HFFc6 (cell line): ENCODE results near the gene OR5J2. TPM values are rescaled to one million over a fixed set of nuclear protein-coding genes. Genes with fewer than 3 reads are reported as not detected.
"Not testable (repeated sequence)": the region's sequence is repeated elsewhere in the genome, so short reads cannot be mapped to it uniquely, and the experiment has no call there.

Experiments
- DNase-seq: peaks from one replicate; pipeline ENCODE4 v3.0.0-alpha.2; 2018
- H3K27ac Mint-ChIP-seq: 2 replicates; pipeline ENCODE4 v1.8.0; 2020; ENCODE audit warnings: mild to moderate bottlenecking, mixed read lengths
- H3K27me3 Mint-ChIP-seq: 2 replicates; pipeline ENCODE4 v1.8.0; 2021; ENCODE audit warnings: mild to moderate bottlenecking, moderate library complexity, mixed read lengths; ENCODE audit not compliant: insufficient read depth
- H3K36me3 Mint-ChIP-seq: 2 replicates; pipeline ENCODE4 v1.8.0; 2021; ENCODE audit warnings: low read depth, mixed read lengths
- H3K4me1 Mint-ChIP-seq: 2 replicates; pipeline ENCODE4 v1.8.0; 2020; ENCODE audit warnings: low read depth, mixed read lengths
- H3K4me3 Mint-ChIP-seq: 2 replicates; pipeline ENCODE4 v1.8.0; 2020; ENCODE audit warnings: mild to moderate bottlenecking, moderate library complexity, mixed read lengths
- H3K9me3 Mint-ChIP-seq: 2 replicates; pipeline ENCODE4 v1.8.0; 2020; ENCODE audit warnings: mild to moderate bottlenecking, mixed read lengths
- total RNA-seq, 6 experiments: library from RNA; stranded (reverse); fragmentation: NEBNext Ultra II Directional; extraction: Animal tissue kit (Norgen Biotek cat#: 25700); gene quantifications; 2 replicates in 1 of 6; 3 replicates in 5 of 6; pipeline ENCODE4 v1.2.3, GENCODE V29; 2021
- TF ChIP-seq, protein P1 (sequence below): fragments of 200-600 bp; sonication (generic); IDR thresholded peaks from 2 replicates; pipeline ENCODE4 v1.5.0; 2021; ENCODE audit warnings: antibody characterized with exemption, mild to moderate bottlenecking

Gene OR5J2
- total RNA-seq, 6 experiments from 2014 or later: not detected

- DNase-seq: no peak
- no peaks in the 10 kb centered on the region for H3K4me1 Mint-ChIP-seq
- H3K4me3 Mint-ChIP-seq: no peak overlapping the region
- H3K36me3 Mint-ChIP-seq: no peaks in the 10 kb centered on the region
- TF ChIP-seq, protein P1, sequence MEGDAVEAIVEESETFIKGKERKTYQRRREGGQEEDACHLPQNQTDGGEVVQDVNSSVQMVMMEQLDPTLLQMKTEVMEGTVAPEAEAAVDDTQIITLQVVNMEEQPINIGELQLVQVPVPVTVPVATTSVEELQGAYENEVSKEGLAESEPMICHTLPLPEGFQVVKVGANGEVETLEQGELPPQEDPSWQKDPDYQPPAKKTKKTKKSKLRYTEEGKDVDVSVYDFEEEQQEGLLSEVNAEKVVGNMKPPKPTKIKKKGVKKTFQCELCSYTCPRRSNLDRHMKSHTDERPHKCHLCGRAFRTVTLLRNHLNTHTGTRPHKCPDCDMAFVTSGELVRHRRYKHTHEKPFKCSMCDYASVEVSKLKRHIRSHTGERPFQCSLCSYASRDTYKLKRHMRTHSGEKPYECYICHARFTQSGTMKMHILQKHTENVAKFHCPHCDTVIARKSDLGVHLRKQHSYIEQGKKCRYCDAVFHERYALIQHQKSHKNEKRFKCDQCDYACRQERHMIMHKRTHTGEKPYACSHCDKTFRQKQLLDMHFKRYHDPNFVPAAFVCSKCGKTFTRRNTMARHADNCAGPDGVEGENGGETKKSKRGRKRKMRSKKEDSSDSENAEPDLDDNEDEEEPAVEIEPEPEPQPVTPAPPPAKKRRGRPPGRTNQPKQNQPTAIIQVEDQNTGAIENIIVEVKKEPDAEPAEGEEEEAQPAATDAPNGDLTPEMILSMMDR: no peak
- H3K27ac Mint-ChIP-seq: no peak overlapping the region
- H3K9me3 Mint-ChIP-seq: peaks cover 16% of the 10 kb centered on the region
- no peaks in the 10 kb centered on the region for H3K27me3 Mint-ChIP-seq
These were observed 31.4 kb downstream of the OR5J2 start for GRCh38 chr11:56207790-56208189.

DNA sequence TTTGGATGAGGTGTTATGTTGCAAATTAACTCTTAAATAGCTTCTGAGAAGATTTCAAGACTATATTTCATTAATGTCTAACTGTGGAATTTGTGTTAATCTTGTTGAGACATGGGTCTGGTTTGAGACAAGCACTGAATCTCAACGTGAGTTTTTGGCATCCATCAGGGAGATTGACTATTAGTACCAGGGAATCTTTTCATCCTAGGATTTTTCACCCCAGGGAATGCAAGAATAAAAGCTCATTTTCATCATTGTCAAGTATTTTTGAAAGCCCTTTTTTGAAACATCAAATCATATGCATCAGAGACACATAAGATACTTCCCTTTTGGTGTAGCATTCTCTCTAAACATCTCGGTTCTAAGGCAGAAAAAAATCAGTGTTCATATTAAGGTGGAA lies 38.1 kb downstream of the OR5J2 start:
- no peaks in the 10 kb centered on the region for H3K36me3 Mint-ChIP-seq
- H3K27ac Mint-ChIP-seq: no peak overlapping the region
- no peak overlapping the region for H3K4me3 Mint-ChIP-seq
- H3K4me1 Mint-ChIP-seq: no peaks in the 10 kb centered on the region
- TF ChIP-seq, protein P1: no peak
- H3K27me3 Mint-ChIP-seq: peaks cover 3% of the 10 kb centered on the region; the same call in 1 of the 2 replicates
- DNase-seq: no peak
- peaks cover 43% of the 10 kb centered on the region for H3K9me3 Mint-ChIP-seq

DNA sequence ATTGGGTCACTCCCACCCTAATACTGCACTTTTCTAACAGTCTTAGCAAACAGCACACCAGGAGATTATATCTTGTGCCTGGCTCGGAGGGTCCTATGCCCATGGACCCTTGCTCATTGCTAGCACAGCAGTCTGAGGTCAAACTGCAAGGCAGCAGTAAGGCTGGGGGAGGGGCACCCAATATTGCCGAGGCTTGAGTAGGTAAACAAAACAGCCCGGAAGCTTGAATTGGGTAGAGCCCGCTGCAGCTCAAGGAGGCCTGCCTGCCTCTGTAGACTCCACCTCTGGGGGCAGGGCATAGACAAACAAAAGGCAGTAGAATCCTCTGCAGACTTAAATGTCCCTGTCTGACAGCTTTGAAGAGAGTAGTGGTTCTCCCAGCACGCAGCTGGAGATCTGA lies 43.3 kb downstream of the OR5J2 start:
- H3K9me3 Mint-ChIP-seq: peaks cover 66% of the 10 kb centered on the region
- H3K27me3 Mint-ChIP-seq, H3K27ac Mint-ChIP-seq, H3K4me1 Mint-ChIP-seq, H3K4me3 Mint-ChIP-seq, DNase-seq, H3K36me3 Mint-ChIP-seq: not testable (repeated sequence)

Other genes with a start within 250 kb of the OR5J2 start
- gene OR5I1, start 240.2 kb upstream of the OR5J2 start, total RNA-seq: not detected
- gene OR10AG1, start 206.7 kb upstream of the OR5J2 start, total RNA-seq: not detected
- gene OR5F1, start 182.0 kb upstream of the OR5J2 start, total RNA-seq: not detected
- not detected for gene OR5AS1, start 149.0 kb upstream of the OR5J2 start, total RNA-seq
- not detected for gene OR8I2, start 83.3 kb upstream of the OR5J2 start, total RNA-seq
- not detected for gene OR8H2, start 72.9 kb upstream of the OR5J2 start, total RNA-seq
- gene OR8H3, start 54.2 kb upstream of the OR5J2 start, total RNA-seq: not detected
- gene OR8J3, start 36.4 kb upstream of the OR5J2 start, total RNA-seq: not detected
- not detected for gene OR8K5, start 16.3 kb upstream of the OR5J2 start, total RNA-seq
- not detected for gene OR5T2, start 57.6 kb downstream of the OR5J2 start, total RNA-seq
- not detected for gene OR5T3, start 75.6 kb downstream of the OR5J2 start, total RNA-seq
- gene OR5T1, start 97.5 kb downstream of the OR5J2 start, total RNA-seq: not detected
- not detected for gene OR8H1, start 115.6 kb downstream of the OR5J2 start, total RNA-seq
- gene OR8K3, start 138.5 kb downstream of the OR5J2 start, total RNA-seq: not detected
- not detected for gene OR8K1, start 169.4 kb downstream of the OR5J2 start, total RNA-seq
- not detected for gene OR8J1, start 177.7 kb downstream of the OR5J2 start, total RNA-seq
- gene OR8U1, start 199.0 kb downstream of the OR5J2 start, total RNA-seq: not detected
- gene OR5AL1, start 236.1 kb downstream of the OR5J2 start, total RNA-seq: not detected